Right ventricle myocardium superior (tissue), 1 donor: ENCODE measurements around the gene CDK5R1. TPM values are rescaled to one million over a fixed set of nuclear protein-coding genes. Genes with fewer than 3 reads are reported as not detected.
"Not testable (repeated sequence)": the region's sequence is repeated elsewhere in the genome, so short reads cannot be mapped to it uniquely, and the experiment has no call there.

Experiments used
- ATAC-seq: fragments of 200-7000 bp; cut with Tn5 transposase; one replicate; pipeline ENCODE4 v1.9.1; 2020; ENCODE audit warnings: mild to moderate bottlenecking; ENCODE audit not compliant: poor library complexity
- DNase-seq: peaks from one replicate; pipeline ENCODE4 v3.0.0-alpha.2; 2020
- intact Hi-C: fragments of 100-400 bp; cut with DNase I; formaldehyde crosslinking; loops from one replicate; pipeline ENCODE4 v1.11.2; 2022
- total RNA-seq: library from RNA; stranded (reverse); fragmentation: NEBNext Ultra II Directional; extraction: Animal tissue kit (Norgen Biotek cat#: 25700); gene quantifications from one replicate; pipeline ENCODE4 v1.2.1, GENCODE V29; 2021
- donor health status: DM: no; HTN: yes; CAD: no; lungs with severe emphysema.

Gene CDK5R1
- total RNA-seq, 1 donor from 2014 or later = 1.4 TPM

DNA sequence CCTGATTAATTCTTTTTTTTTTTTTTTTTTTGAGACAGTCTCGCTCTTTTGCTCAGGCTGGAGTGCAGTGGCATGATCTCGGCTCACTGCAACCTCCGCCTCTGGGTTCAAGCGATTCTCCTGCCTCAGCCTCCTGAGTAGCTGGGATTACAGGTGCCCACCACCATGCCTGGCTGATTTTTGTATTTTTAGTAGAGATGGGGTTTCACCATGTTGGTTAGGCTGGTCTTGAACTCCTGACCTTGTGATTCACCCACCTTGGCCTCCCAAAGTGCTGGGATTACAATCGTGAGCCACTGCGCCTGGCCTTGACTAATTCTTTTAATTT is 37.7 kb downstream of the CDK5R1 start:
- DNase-seq, intact Hi-C loops, ATAC-seq: not testable (repeated sequence)

DNA sequence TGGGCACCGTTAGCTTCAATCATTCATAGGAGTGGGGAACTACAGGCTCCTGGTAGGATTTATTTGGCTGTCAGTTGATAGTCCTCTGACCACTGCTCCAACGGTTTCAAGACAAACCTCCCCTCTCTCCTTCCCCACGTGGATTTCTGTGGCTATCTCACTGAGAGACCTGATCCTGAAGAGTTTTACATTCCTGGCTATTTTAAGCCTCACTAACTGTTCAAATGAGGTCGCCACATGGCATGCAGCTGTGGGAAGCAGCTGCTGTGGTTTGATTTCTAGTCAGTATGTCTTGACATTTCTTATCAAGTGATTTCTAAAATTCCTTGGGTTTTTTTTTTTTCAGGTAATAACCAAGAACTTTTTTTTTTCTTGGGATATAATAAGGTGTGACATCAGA is 38.3 kb downstream of the CDK5R1 start:
- intact Hi-C loops = no loop called here
- peak; percentile 27 for ATAC-seq
- DNase-seq = no peak

DNA sequence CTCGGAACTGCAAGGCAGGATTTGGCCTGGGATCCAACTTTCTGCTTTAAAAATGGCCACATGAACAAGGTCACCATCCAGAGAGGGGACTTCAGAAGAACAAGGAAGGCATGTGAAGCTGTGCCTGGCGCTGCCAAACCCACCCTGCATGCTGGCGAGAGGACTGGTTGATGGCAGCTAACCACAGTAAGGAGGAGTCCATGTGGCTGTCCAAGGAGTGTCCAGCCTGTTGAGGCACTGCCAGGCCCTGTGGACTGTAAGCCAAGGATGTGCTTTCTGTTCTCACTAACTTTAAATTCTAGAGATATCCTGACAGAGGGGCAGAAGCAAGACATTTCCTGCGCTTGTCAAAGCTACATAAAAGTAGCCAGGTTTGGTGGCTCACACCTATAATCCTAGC is 40.4 kb downstream of the CDK5R1 start:
- no peak for ATAC-seq
- intact Hi-C loops = no loop called here

DNA sequence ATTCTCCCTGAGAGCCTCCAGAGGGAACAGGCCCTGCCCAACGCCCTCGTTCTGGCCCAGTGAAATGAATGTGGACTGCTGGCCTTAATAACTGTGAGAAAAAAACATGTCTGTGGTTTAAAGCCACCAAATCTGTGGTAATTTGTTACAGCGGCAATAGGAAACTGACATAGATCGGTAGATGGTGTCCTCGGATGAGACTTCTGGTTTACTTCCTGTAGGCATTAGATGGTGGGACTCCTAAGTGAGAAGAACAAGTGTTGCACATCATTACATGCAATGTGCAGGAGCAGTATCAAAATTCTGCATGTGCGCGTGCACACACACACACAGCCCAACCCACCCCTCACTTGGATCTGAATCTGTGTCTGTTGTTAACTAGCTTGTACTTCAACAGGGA is 42.0 kb downstream of the CDK5R1 start:
- ATAC-seq (no peak), DNase-seq (no peak)
- intact Hi-C loops = no loop called here

More for the DNA sequence above, 40.4 kb downstream of the CDK5R1 start:
- DNase-seq = no peak

DNA sequence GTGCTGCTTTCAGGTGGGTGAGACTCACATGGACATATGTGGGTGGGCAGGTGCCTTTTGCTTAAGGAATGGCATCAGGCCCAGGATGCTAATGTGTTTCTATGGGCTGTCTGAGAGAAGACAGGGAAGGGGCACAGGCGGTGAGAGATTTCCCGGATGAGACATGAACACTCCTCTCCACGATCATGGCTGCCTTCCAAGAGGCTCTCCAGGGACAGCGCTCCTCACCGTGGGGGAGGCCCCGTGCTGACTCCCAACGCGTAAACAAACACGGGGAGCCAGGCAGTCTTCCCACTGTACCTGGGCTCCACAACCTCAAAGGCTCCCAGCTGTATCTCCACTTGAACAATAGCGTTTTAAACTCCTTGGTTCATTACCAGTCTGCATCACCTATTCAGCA is 42.8 kb downstream of the CDK5R1 start:
- intact Hi-C loops = no loop called here
- ATAC-seq (no peak), DNase-seq (no peak)

DNA sequence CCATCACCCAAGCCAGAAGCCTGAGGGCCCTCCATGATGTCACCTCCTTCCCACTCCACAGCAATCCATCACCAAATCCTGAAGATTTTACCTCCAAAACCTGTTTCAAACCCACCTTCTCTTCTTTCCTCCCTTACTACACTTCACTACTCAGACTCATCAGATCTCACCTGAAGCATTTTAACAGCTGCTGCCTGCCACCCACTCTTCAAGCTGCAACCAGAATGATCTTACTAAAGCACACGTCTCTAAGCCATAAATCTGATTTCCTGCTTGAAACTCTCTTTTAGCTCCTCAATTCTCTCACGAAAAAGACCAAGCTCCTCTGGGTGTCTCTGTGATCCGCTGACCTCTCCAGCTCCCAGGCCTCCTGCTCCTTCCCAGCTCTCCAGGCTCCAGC is 46.5 kb downstream of the CDK5R1 start:
- no peak for ATAC-seq
- intact Hi-C loops = no loop called here

DNA sequence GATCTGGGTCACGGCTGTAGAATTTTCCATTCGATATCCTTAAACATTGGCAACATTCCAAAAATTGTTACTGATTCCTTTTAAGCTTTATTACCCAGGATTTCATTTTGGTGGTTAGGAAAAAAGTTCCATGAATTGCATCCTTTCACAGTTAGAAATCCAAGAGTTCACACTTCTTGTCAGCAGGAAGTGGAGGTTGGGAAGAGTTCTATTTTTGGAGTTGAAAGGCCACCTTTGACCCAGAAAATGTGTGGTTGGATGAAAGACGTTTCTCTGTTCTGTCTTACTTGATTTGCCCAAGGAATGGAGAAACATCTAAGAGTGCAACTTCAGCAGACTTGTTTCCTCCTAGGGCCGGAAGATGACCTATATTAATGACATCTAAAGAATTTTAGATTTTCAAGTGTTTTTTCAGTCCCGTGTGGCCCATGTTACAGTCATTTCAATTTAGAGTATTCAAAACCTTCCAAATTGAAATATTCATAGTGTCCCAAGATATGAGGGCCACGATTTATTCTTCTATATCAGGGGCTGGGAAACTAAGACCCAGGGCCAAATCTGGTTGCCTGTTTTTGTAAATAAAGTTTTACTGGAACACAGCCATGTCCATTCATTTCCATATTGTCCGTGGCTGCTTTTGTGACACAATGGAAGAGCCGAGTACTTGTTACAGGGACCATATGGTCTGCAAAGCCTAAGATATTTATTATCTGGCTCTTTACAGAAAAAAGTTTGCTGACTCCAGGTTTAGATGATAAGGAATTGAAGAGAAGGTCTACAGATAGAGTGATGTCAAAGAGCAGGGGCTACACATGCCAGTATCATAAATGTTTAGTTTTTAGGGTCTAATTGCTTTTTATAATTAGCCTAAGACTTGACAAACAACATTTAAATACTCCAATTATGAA is 50.2 kb downstream of the CDK5R1 start:
- intact Hi-C loops = no loop called here
- no peak for ATAC-seq

More for the DNA sequence above, 46.5 kb downstream of the CDK5R1 start:
- no peak for DNase-seq

More for the DNA sequence above, 50.2 kb downstream of the CDK5R1 start:
- DNase-seq = no peak

Other genes starting within 250 kb of the CDK5R1 start
- gene RHBDL3, start 221.2 kb upstream of the CDK5R1 start, total RNA-seq = 1.7 TPM
- 18.3 TPM for gene C17orf75, start 144.8 kb upstream of the CDK5R1 start, total RNA-seq
- gene ZNF207, start 136.8 kb upstream of the CDK5R1 start, total RNA-seq = 54.4 TPM
- 62.3 TPM for gene PSMD11, start 42.5 kb upstream of the CDK5R1 start, total RNA-seq